Transverse colon (tissue), 4 donors: ENCODE measurements around the gene SERPINB8. TPM values are rescaled to one million over a fixed set of nuclear protein-coding genes. Genes with fewer than 3 reads are reported as not detected.
A peak's percentile ranks its signal among the peaks of the same experiment; 100 is the strongest.
"Not testable (repeated sequence)": the region's sequence is repeated elsewhere in the genome, so short reads cannot be mapped to it uniquely, and the experiment has no call there.

ENCODE experiments used
- DNase-seq: peaks from one replicate; pipeline ENCODE4 v3.0.0-alpha.2; 2019
- H3K27ac ChIP-seq, 4 donors: fragments of 200-600 bp; sonication (generic); 2 replicates each; pipeline ENCODE4 v1.5.1; 2016 to 2018; ENCODE audit warnings: inconsistent platforms in 4 of 4
- H3K27me3 ChIP-seq: fragments of 200-600 bp; sonication (generic); 2 replicates; pipeline ENCODE4 v1.5.1; 2017; ENCODE audit warnings: inconsistent platforms
- H3K36me3 ChIP-seq, 4 donors: fragments of 200-600 bp; sonication (generic); 2 replicates each; pipeline ENCODE4 v1.5.1; 2017 to 2019; ENCODE audit warnings: inconsistent platforms in 4 of 4
- H3K4me1 ChIP-seq, 4 donors: fragments of 200-600 bp; sonication (generic); 2 replicates each; pipeline ENCODE4 v1.5.1; 2017 to 2020; ENCODE audit warnings: inconsistent platforms in 4 of 4
- H3K4me3 ChIP-seq, 4 donors: fragments of 200-600 bp; sonication (generic); 1 replicate in 1 of 4; 2 replicates in 3 of 4; pipeline versions ENCODE4 v1.5.1 to v1.6.1; 2017 to 2019; ENCODE audit warnings: inconsistent platforms in 4 of 4
- H3K9me3 ChIP-seq, 2 donors: fragments of 200-600 bp; sonication (generic); 2 replicates each; pipeline ENCODE4 v1.5.1; 2017 to 2019; ENCODE audit warnings: inconsistent platforms in 2 of 2
- CTCF ChIP-seq, 5 experiments: fragments of 200-600 bp in 3 of 5; fragments of 450-650 bp in 2 of 5; sonication (generic) in 3 of 5; IDR thresholded peaks; 1 replicate in 2 of 5; 2 replicates in 3 of 5; pipeline ENCODE4 v1.5.1; 2016 to 2017; ENCODE audit warnings: antibody characterized with exemption in 5 of 5, inconsistent platforms in 3 of 5, mild to moderate bottlenecking in 2 of 5, moderate library complexity in 1 of 5
- EP300 ChIP-seq: sonication (generic); formaldehyde crosslinking; IDR thresholded peaks from one replicate; pipeline ENCODE4 v1.6.1; 2017; ENCODE audit warnings: antibody characterized with exemption, low read depth
- POLR2A ChIP-seq: fragments of 450-650 bp; IDR thresholded peaks from one replicate; pipeline ENCODE4 v1.6.1; 2016; ENCODE audit warnings: antibody characterized with exemption, mild to moderate bottlenecking, moderate library complexity
- POLR2AphosphoS5 ChIP-seq, 3 donors: sonication (generic); formaldehyde crosslinking; IDR thresholded peaks; one replicate each; pipeline ENCODE4 v1.6.1; 2016; ENCODE audit warnings: antibody characterized with exemption in 3 of 3
- WGBS, 2 donors: methylation state at CpG; one replicate each; pipeline ENCODE4 v1.1.5; 2018; ENCODE audit warnings: low coverage in 1 of 2; 5-methylcytosine and 5-hydroxymethylcytosine counted together
- in situ Hi-C, 4 donors: fragments of 200-750 bp; cut with MboI; loops; one replicate each; pipeline versions ENCODE4 v1.15.0 to v1.15.1; 2017; ENCODE audit warnings: low sequenced_read_pairs in 3 of 4, low pct_ligation_motif_present in 1 of 4, low pct_unique_long_range_greater_than_20kb in 1 of 4
- intact Hi-C: fragments of 100-400 bp; cut with DNase I; formaldehyde crosslinking; loops from one replicate; pipeline ENCODE4 v1.15.1; 2023; ENCODE audit warnings: low total_unique reads
- total RNA-seq, 4 donors: library from RNA; depleted of rRNA; stranded (reverse); fragments of >200 nt; gene quantifications; one replicate each; pipeline ENCODE4 v1.1.0, GENCODE V29; 2016

The SERPINB8 gene
- total RNA-seq = 10 to 100 TPM in 3 of 4 donors, 1 to 10 TPM in 1; 3.0 to 15.7 (median 13.5) TPM

DNA sequence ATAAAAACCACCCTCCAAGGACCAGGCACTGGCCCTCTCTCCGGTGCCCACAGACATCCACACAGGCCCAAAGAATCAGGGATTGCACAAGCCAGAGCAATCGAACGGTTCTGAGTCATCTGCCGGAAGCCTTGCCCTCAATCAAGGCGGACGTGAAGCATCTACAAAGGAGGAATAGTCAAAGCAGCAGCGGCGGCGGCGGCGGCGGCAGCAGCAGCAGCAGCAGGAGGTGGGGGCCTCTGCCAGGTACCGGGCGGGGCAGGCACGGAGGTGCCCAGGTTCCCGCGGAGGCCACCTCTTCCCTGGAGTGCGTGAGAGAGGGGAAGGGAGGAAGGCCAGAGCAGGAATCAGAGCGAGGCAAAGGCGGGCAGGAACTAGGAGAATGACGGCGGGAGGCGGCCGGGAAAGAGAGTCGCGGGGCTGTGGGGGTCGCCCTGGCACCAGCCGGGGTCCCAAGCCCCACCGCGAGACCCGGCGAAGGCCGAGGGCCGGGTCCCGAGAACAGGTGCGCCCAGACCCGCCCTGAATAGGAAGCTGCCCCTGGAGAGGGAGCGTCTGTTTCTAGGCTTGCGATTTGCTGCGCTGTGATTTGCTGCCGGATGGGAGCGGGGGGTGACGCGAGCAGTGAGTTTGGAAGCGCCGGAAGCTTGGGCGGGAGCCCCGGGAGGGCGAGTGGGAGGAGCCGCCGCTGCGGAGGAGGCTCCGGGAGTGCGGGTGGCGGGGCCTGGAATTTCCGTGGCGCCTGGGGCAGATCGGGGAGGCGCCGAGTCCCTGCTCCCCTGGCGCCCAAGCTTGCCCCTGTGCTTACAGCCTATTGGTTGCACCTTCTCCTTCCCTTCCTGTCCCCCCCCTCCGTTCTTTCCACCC, at the start of gene SERPINB8:
TSS of gene SERPINB8 (plus strand) at position 140 of the 867 bp plus-strand sequence. CDS start 8,228 bp downstream, outside the sequence.
- TF ChIP-seq EP300 (no peak), POLR2AphosphoS5 (IDR thresholded peaks at IDR 0.05) (peak; percentile 92 to 96 (median 94)), POLR2A (peak; percentile 96), CTCF (IDR thresholded peaks at IDR 0.05) (no peak)
- H3K27me3 ChIP-seq = no peaks in the 10 kb centered on the region
- no peaks in the 10 kb centered on the region for H3K9me3 ChIP-seq
- H3K36me3 ChIP-seq = no peaks in the 10 kb centered on the region
- 1% methylated on average over 62 of the region's 62 CpGs; no CpG with 5 or more reads in 1 of the 2 donors for WGBS, 2 donors
- H3K27ac ChIP-seq = peak within 1 kb of the TSS; percentile 97 to 100 (median 98)
- peak within 1 kb of the TSS; percentile 72 to 91 (median 75) for H3K4me3 ChIP-seq
- peak; percentile 94 for DNase-seq
- peaks cover 0 to 22% (median 14%) of the 10 kb centered on the region in 4 donors for H3K4me1 ChIP-seq
- intact Hi-C loops (loop anchor here (5.0 kb wide), 1 partner anchor 1368 kb away; no protein-coding TSS in a partner anchor), in situ Hi-C loops (no loop called here)

- no peak for DNase-seq
- Histone ChIP-seq H3K4me3 (no peak overlapping the region), H3K27ac (no peak overlapping the region), H3K4me1 (no peaks in the 10 kb centered on the region), H3K27me3 (no peaks in the 10 kb centered on the region), H3K36me3 (no peaks in the 10 kb centered on the region), H3K9me3 (no peaks in the 10 kb centered on the region)
- no peak for TF ChIP-seq POLR2A
- intact Hi-C loops (no loop called here), in situ Hi-C loops (no loop called here)
- 62 to 92% methylated on average over 2 of the region's 2 CpGs for WGBS, 2 donors
These were observed 47.8 kb upstream of the SERPINB8 start for GRCh38 chr18:63922049-63922448.

- DNase-seq = no peak
- TF ChIP-seq POLR2AphosphoS5 (IDR thresholded peaks at IDR 0.05) = no peak
- TF ChIP-seq EP300 = no peak
- no peak for TF ChIP-seq POLR2A
- no peak for TF ChIP-seq CTCF (IDR thresholded peaks at IDR 0.05)
- Histone ChIP-seq H3K4me1 (no peaks in the 10 kb centered on the region), H3K4me3 (no peak overlapping the region), H3K27ac (no peak overlapping the region), H3K36me3 (no peaks in the 10 kb centered on the region), H3K9me3 (no peaks in the 10 kb centered on the region), H3K27me3 (no peaks in the 10 kb centered on the region)
- intact Hi-C loops = no loop called here
- 53 to 58% methylated on average over 1 of the region's 1 CpG for WGBS, 2 donors
- in situ Hi-C loops = no loop called here
These were observed 45.3 kb upstream of the SERPINB8 start for GRCh38 chr18:63924551-63924950.

DNA sequence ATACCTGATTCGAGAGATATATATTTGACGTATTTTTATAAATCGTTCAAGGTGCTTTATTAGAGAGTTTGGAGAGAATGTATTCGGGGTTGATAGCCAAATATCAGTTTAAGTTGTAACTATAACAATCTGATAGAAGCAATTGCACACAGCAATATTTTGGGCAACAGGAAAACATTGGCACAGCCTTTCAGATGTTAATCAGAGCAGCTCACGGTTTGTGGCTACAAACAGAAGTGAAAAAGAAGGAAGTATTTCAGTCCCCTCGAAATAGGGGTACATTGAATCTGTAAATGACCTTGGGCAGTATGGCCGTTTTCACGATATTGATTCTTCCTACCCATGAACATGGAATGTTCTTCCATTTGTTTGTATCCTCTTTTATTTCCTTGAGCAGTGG, 41.5 kb upstream of the SERPINB8 start:
- no peaks in the 10 kb centered on the region for H3K9me3 ChIP-seq
- 63 to 71% methylated on average over 8 of the region's 8 CpGs for WGBS, 2 donors
- intact Hi-C loops (no loop called here), in situ Hi-C loops (loop anchor here in 1 of 4 donors (25.0 kb wide), 1 partner anchor 416 kb away; no protein-coding TSS in a partner anchor)
- peaks cover 5% of the 10 kb centered on the region for H3K27me3 ChIP-seq
- H3K27ac ChIP-seq = no peak overlapping the region
- H3K4me1 ChIP-seq = no peaks in the 10 kb centered on the region
- no peak for DNase-seq
- H3K4me3 ChIP-seq = no peak overlapping the region
- TF ChIP-seq EP300 (no peak), CTCF (IDR thresholded peaks at IDR 0.05) (no peak), POLR2AphosphoS5 (IDR thresholded peaks at IDR 0.05) (no peak)
- H3K36me3 ChIP-seq = no peaks in the 10 kb centered on the region

DNA sequence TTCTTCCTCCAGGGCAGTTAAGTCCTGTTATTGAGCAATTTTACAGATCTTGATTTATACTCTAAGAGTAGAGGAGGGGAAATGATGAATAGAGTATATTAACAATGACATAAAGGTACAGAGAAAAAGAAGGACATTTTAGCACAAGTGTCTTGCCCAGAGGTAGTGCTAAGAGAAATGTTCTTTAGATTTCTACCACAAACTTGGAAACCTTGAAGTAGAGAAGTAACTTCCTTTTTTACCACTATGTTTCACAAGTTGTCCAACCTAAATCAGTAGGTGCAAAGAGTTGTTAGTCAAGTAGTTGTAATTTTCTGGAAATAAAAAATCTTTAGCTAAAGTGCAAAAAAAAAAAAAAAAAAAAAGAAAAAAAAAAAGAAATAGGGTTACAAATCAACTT, 40.5 kb upstream of the SERPINB8 start:
- H3K9me3 ChIP-seq, H3K4me3 ChIP-seq, H3K27ac ChIP-seq, DNase-seq, intact Hi-C loops, H3K27me3 ChIP-seq, H3K4me1 ChIP-seq, H3K36me3 ChIP-seq: not testable (repeated sequence)
- in situ Hi-C loops = loop anchor here in 1 of 4 donors (25.0 kb wide), 1 partner anchor 417 kb away; no protein-coding TSS in a partner anchor
